ENCODE measurements around the gene DEFB112.

Gene DEFB112

GRCh38 chr6:50049829-50050228 is at the start of gene DEFB112:
TSS of gene DEFB112 (minus strand) at chr6:50049929. CDS start at chr6:50049869, 60 bp downstream.
- no peak within 1 kb of the TSS for H3K4me3 ChIP-seq (ENCODE audit: low read depth, low read length)

GRCh38 chr6:50098641-50098993 is 48.9 kb upstream of the DEFB112 start:
- H3K4me3 ChIP-seq (ENCODE audit: low read depth, low read length), result no peak overlapping the region

- no peak overlapping the region for H3K4me3 ChIP-seq (ENCODE audit: low read depth, low read length)
These were observed 48.4 kb upstream of the DEFB112 start for GRCh38 chr6:50097966-50098640.

- no peak overlapping the region for H3K4me3 ChIP-seq (ENCODE audit: low read depth, low read length)
These were observed 46.6 kb upstream of the DEFB112 start for GRCh38 chr6:50096296-50096695.

GRCh38 chr6:50093938-50094272 is 44.2 kb upstream of the DEFB112 start:
- H3K4me3 ChIP-seq (ENCODE audit: low read depth, low read length), result no peak overlapping the region

GRCh38 chr6:50093116-50093937 is 43.6 kb upstream of the DEFB112 start:
- no peak overlapping the region for H3K4me3 ChIP-seq (ENCODE audit: low read depth, low read length)

GRCh38 chr6:50091641-50092040 is 41.9 kb upstream of the DEFB112 start:
- no peak overlapping the region for H3K4me3 ChIP-seq (ENCODE audit: low read depth, low read length)

GRCh38 chr6:50089911-50090310 is 40.2 kb upstream of the DEFB112 start:
- no peak overlapping the region for H3K4me3 ChIP-seq (ENCODE audit: low read depth, low read length)

GRCh38 chr6:50087231-50087954 is 37.7 kb upstream of the DEFB112 start:
- H3K4me3 ChIP-seq (ENCODE audit: low read depth, low read length), result no peak overlapping the region

GRCh38 chr6:50077385-50077784 is 27.7 kb upstream of the DEFB112 start:
- H3K4me3 ChIP-seq (ENCODE audit: low read depth, low read length), result no peak overlapping the region

- H3K4me3 ChIP-seq (ENCODE audit: low read depth, low read length), result no peak overlapping the region
These were observed 26.7 kb upstream of the DEFB112 start for GRCh38 chr6:50076431-50076830.

- H3K4me3 ChIP-seq (ENCODE audit: low read depth, low read length), result no peak overlapping the region
These were observed 22.2 kb upstream of the DEFB112 start for GRCh38 chr6:50071921-50072320.

GRCh38 chr6:50070101-50070500 is 20.4 kb upstream of the DEFB112 start:
- H3K4me3 ChIP-seq (ENCODE audit: low read depth, low read length), result no peak overlapping the region

- no peak overlapping the region for H3K4me3 ChIP-seq (ENCODE audit: low read depth, low read length)
These were observed 12.3 kb upstream of the DEFB112 start for GRCh38 chr6:50062051-50062450.

GRCh38 chr6:50056242-50056641 is 6.5 kb upstream of the DEFB112 start:
- H3K4me3 ChIP-seq (ENCODE audit: low read depth, low read length), result no peak overlapping the region

GRCh38 chr6:50047026-50047425 is 2.7 kb downstream of the DEFB112 start:
- H3K4me3 ChIP-seq (ENCODE audit: low read depth, low read length), result no peak overlapping the region

- H3K4me3 ChIP-seq (ENCODE audit: low read depth, low read length), result no peak overlapping the region
These were observed 18.8 kb downstream of the DEFB112 start for GRCh38 chr6:50030777-50031562.

- H3K4me3 ChIP-seq (ENCODE audit: low read depth, low read length), result no peak overlapping the region
These were observed 19.4 kb downstream of the DEFB112 start for GRCh38 chr6:50030350-50030749.

- no peak overlapping the region for H3K4me3 ChIP-seq (ENCODE audit: low read depth, low read length)
These were observed 24.5 kb downstream of the DEFB112 start for GRCh38 chr6:50025258-50025657.

GRCh38 chr6:50021894-50022293 is 27.8 kb downstream of the DEFB112 start, which contains the start of gene DEFB110:
TSS of gene DEFB110 (minus strand) at chr6:50021994. CDS start at chr6:50021935, 59 bp downstream.
- no peak within 1 kb of the TSS for H3K4me3 ChIP-seq (ENCODE audit: low read depth, low read length)

GRCh38 chr6:50007819-50008218 is 41.9 kb downstream of the DEFB112 start:
- no peak overlapping the region for H3K4me3 ChIP-seq (ENCODE audit: low read depth, low read length)

Measured in iPS-11a (cell line).